ENCODE measurements around the gene BCORL1.

BCORL1 gene

GRCh38 chrX:130051176-130051845 lies 68.9 kb downstream of the BCORL1 start:
- Histone ChIP-seq H3K9me3 (ENCODE audit: control insufficient read depth, low read length) (no peaks in the 10 kb centered on the region), H3K27me3 (replicated peaks; ENCODE audit: control insufficient read depth, insufficient read depth, low read length, poor library complexity, severe bottlenecking) (no peaks in the 10 kb centered on the region), H3K27ac (ENCODE audit: insufficient read depth, low read length, poor library complexity, severe bottlenecking) (no peak overlapping the region), H3K36me3 (ENCODE audit: control insufficient read depth, insufficient read depth, low read length) (peaks cover 29% of the 10 kb centered on the region), H3K4me1 (ENCODE audit: control insufficient read depth, insufficient read depth, low read length, poor library complexity, severe bottlenecking) (no peaks in the 10 kb centered on the region), H3K4me3 (ENCODE audit: insufficient read depth, low read depth, low read length, poor library complexity, severe bottlenecking) (no peak overlapping the region)
- no peak for DNase-seq

DNA sequence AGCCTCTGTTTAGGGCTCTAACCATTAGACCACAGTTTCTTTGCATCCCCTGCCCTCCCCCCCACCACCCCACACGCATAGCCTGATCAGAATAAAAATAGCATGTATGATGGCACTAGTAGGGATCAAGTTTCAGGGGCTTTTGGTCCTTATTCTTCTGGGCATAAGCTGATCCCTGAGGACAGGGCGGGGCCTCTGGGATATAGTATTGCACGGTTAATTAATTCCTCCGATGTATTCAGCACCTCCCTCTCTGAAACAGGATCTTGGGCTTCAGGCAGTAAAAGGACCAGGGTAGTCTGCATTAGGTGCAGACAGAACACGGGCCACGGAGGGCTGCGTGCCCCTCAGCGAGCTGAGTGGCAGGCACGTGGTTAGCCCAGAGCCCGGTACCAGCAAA lies 70.8 kb downstream of the BCORL1 start:
- Histone ChIP-seq H3K4me1 (ENCODE audit: control insufficient read depth, insufficient read depth, low read length, poor library complexity, severe bottlenecking) (no peaks in the 10 kb centered on the region), H3K27me3 (replicated peaks; ENCODE audit: control insufficient read depth, insufficient read depth, low read length, poor library complexity, severe bottlenecking) (no peaks in the 10 kb centered on the region), H3K4me3 (ENCODE audit: insufficient read depth, low read depth, low read length, poor library complexity, severe bottlenecking) (no peak overlapping the region), H3K27ac (ENCODE audit: insufficient read depth, low read length, poor library complexity, severe bottlenecking) (no peak overlapping the region), H3K36me3 (ENCODE audit: control insufficient read depth, insufficient read depth, low read length) (peaks cover 20% of the 10 kb centered on the region), H3K9me3 (ENCODE audit: control insufficient read depth, low read length) (no peaks in the 10 kb centered on the region)
- no peak for DNase-seq

GRCh38 chrX:130055103-130055502 lies 72.7 kb downstream of the BCORL1 start:
- no peaks in the 10 kb centered on the region for H3K27me3 ChIP-seq (replicated peaks; ENCODE audit: control insufficient read depth, insufficient read depth, low read length, poor library complexity, severe bottlenecking)
- H3K4me1 ChIP-seq (ENCODE audit: control insufficient read depth, insufficient read depth, low read length, poor library complexity, severe bottlenecking), result no peaks in the 10 kb centered on the region
- H3K4me3 ChIP-seq (ENCODE audit: insufficient read depth, low read depth, low read length, poor library complexity, severe bottlenecking), result no peak overlapping the region
- H3K36me3 ChIP-seq (ENCODE audit: control insufficient read depth, insufficient read depth, low read length), result peaks cover 20% of the 10 kb centered on the region
- H3K9me3 ChIP-seq (ENCODE audit: control insufficient read depth, low read length), result no peaks in the 10 kb centered on the region
- no peak overlapping the region for H3K27ac ChIP-seq (ENCODE audit: insufficient read depth, low read length, poor library complexity, severe bottlenecking)
- no peak for DNase-seq

DNA sequence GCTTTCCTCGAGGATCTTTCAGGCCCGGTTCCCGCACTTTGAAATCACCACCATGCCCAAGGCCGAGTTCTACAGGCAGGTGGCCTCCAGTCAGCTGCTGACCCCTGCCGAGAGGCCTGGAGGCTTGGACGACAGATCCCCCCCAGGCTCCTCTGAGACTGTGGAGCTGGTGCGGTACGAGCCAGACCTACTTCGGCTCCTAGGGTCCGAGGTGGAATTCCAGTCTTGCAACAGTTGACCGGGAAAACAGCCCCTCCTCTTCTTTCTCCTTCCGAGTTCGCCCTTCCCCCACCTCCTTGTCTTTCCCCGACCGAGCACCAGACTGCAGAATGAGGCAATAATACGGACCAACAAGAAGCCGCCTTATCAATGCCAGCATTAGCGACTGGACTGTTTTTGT lies 73.5 kb downstream of the BCORL1 start:
- H3K27ac ChIP-seq (ENCODE audit: insufficient read depth, low read length, poor library complexity, severe bottlenecking), result no peak overlapping the region
- H3K9me3 ChIP-seq (ENCODE audit: control insufficient read depth, low read length), result no peaks in the 10 kb centered on the region
- peaks cover 20% of the 10 kb centered on the region for H3K36me3 ChIP-seq (ENCODE audit: control insufficient read depth, insufficient read depth, low read length)
- H3K4me1 ChIP-seq (ENCODE audit: control insufficient read depth, insufficient read depth, low read length, poor library complexity, severe bottlenecking), result peaks cover 2% of the 10 kb centered on the region
- H3K27me3 ChIP-seq (replicated peaks; ENCODE audit: control insufficient read depth, insufficient read depth, low read length, poor library complexity, severe bottlenecking), result no peaks in the 10 kb centered on the region
- H3K4me3 ChIP-seq (ENCODE audit: insufficient read depth, low read depth, low read length, poor library complexity, severe bottlenecking), result no peak overlapping the region
- no peak for DNase-seq

DNA sequence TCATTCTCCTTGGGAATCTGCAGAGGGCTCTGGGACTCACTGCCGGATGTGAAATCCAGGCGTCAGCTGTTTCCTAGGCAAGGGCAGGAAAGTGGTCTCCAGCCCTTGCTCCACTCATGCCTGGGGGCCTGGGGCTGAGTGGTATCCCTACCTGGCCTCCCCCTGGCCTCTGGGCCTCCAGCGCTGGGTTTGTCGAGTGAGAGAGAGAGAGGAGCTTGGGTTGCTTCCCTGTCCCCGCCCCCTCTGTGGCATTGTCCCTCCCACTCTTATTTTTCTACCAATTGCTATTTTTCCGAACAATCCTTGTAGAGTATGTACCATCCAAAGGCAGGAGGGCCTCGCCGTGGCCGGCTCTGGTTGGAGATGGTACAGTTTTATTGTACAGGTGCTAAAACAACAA lies 74.8 kb downstream of the BCORL1 start:
- no peak overlapping the region for H3K4me3 ChIP-seq (ENCODE audit: insufficient read depth, low read depth, low read length, poor library complexity, severe bottlenecking)
- H3K27me3 ChIP-seq (replicated peaks; ENCODE audit: control insufficient read depth, insufficient read depth, low read length, poor library complexity, severe bottlenecking), result no peaks in the 10 kb centered on the region
- no peaks in the 10 kb centered on the region for H3K9me3 ChIP-seq (ENCODE audit: control insufficient read depth, low read length)
- H3K4me1 ChIP-seq (ENCODE audit: control insufficient read depth, insufficient read depth, low read length, poor library complexity, severe bottlenecking), result peaks cover 4% of the 10 kb centered on the region
- no peak for DNase-seq
- peaks cover 9% of the 10 kb centered on the region for H3K36me3 ChIP-seq (ENCODE audit: control insufficient read depth, insufficient read depth, low read length)
- no peak overlapping the region for H3K27ac ChIP-seq (ENCODE audit: insufficient read depth, low read length, poor library complexity, severe bottlenecking)

DNA sequence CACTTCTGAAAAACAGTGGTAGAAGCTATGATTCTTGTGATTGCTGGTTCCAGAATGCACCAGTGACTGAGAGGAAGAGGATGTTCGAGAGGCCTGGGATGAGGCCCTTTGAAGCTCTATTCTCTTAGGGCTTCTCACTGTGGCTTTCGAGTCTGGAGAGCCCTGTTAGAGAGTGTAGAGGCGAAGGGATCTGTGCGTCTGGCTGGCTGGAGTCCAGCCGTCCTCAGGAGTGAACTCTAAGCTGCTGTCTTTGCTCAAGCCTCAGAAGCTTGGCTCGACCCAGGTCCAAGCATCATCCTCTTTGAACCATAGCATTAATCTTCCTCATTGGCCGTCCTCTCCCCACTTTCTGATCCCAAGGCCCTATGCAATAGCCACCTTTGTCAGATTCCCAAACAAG lies 76.2 kb downstream of the BCORL1 start:
- Histone ChIP-seq H3K27me3 (replicated peaks; ENCODE audit: control insufficient read depth, insufficient read depth, low read length, poor library complexity, severe bottlenecking) (no peaks in the 10 kb centered on the region), H3K4me3 (ENCODE audit: insufficient read depth, low read depth, low read length, poor library complexity, severe bottlenecking) (no peak overlapping the region), H3K4me1 (ENCODE audit: control insufficient read depth, insufficient read depth, low read length, poor library complexity, severe bottlenecking) (peaks cover 4% of the 10 kb centered on the region), H3K9me3 (ENCODE audit: control insufficient read depth, low read length) (no peaks in the 10 kb centered on the region), H3K36me3 (ENCODE audit: control insufficient read depth, insufficient read depth, low read length) (peaks cover 4% of the 10 kb centered on the region), H3K27ac (ENCODE audit: insufficient read depth, low read length, poor library complexity, severe bottlenecking) (no peak overlapping the region)
- no peak for DNase-seq

GRCh38 chrX:130060122-130061069 lies 78.0 kb downstream of the BCORL1 start:
- peaks cover 7% of the 10 kb centered on the region for H3K36me3 ChIP-seq (ENCODE audit: control insufficient read depth, insufficient read depth, low read length)
- peak overlapping the region; percentile 25 for H3K27ac ChIP-seq (ENCODE audit: insufficient read depth, low read length, poor library complexity, severe bottlenecking)
- H3K4me1 ChIP-seq (ENCODE audit: control insufficient read depth, insufficient read depth, low read length, poor library complexity, severe bottlenecking), result peaks cover 4% of the 10 kb centered on the region
- DNase-seq, result peak; percentile 65 to 72 (median 66)
- peak overlapping the region; percentile 42 for H3K4me3 ChIP-seq (ENCODE audit: insufficient read depth, low read depth, low read length, poor library complexity, severe bottlenecking)
- no peaks in the 10 kb centered on the region for H3K27me3 ChIP-seq (replicated peaks; ENCODE audit: control insufficient read depth, insufficient read depth, low read length, poor library complexity, severe bottlenecking)
- H3K9me3 ChIP-seq (ENCODE audit: control insufficient read depth, low read length), result no peaks in the 10 kb centered on the region

DNA sequence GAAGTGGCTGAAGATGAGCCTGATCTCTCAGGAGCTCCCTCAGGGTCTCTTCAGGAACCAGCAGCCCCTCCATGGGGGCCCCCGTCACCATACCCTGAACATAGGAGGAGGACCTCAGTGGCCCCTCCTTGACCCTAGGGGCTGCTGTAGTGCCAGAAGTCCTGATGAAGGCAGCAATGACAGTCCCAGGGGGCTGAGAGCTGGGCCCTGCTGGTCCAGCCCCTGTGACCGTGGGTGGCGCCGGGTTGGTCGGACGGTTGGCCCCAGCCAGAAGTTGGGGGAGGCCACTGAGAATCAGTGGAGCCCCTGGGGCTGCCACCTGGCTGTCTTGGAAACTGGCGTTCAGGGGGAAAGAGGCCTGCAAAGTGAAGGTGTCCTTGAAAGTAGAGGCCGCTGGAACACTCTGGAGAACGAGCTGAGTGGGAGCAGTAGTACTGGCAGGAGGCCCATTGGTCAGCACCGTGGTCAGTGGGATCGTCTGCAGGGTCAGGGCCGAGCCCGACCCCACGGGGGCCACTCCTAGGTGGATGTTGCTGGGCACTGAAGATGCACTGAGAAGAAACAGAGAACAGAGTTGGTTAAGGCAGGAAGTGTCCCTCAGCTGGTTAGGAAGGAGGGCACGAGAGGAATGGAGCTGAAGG lies 84.7 kb downstream of the BCORL1 start:
- H3K4me1 ChIP-seq (ENCODE audit: control insufficient read depth, insufficient read depth, low read length, poor library complexity, severe bottlenecking), result no peaks in the 10 kb centered on the region
- H3K9me3 ChIP-seq (ENCODE audit: control insufficient read depth, low read length), result no peaks in the 10 kb centered on the region
- no peak overlapping the region for H3K4me3 ChIP-seq (ENCODE audit: insufficient read depth, low read depth, low read length, poor library complexity, severe bottlenecking)
- H3K27me3 ChIP-seq (replicated peaks; ENCODE audit: control insufficient read depth, insufficient read depth, low read length, poor library complexity, severe bottlenecking), result no peaks in the 10 kb centered on the region
- H3K36me3 ChIP-seq (ENCODE audit: control insufficient read depth, insufficient read depth, low read length), result peaks cover 47% of the 10 kb centered on the region
- DNase-seq, result no peak
- H3K27ac ChIP-seq (ENCODE audit: insufficient read depth, low read length, poor library complexity, severe bottlenecking), result no peak overlapping the region

DNA sequence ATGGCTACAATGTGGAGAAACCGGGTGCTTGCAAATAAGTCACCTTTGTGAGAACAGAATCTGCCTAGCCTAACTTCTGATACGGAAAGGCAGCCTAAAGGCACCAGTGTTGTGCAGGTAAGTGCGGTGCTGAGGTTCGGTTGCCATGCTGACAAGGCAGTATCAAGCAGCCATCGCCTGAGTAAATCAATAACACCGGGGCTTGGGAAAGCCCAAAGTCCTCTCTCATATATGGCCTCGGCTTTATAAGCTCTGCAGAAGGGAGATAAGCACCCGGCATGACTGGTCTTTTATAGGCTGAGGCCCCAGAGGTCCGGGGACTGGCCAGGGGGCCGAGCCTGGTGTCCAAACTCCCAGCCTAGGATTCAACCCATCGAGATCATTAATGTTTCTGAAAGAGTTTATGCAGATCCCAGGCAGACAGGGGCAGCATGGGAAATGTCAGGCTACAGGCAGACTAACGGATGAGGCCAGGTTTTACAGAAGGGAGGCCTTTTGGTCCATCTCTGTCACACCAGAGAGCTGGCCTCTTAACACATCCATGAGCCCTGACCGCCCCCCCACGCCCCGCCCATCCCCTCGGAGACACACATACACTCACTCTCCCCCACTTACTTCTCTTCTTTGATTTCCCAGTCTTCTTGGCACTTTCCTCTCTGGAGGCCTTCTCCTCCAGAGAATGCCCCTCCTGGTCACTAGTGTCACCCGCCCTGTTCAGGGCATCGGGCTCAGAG lies 89.3 kb downstream of the BCORL1 start:
- H3K4me3 ChIP-seq (ENCODE audit: insufficient read depth, low read depth, low read length, poor library complexity, severe bottlenecking), result no peak overlapping the region
- H3K27me3 ChIP-seq (replicated peaks; ENCODE audit: control insufficient read depth, insufficient read depth, low read length, poor library complexity, severe bottlenecking), result no peaks in the 10 kb centered on the region
- no peaks in the 10 kb centered on the region for H3K9me3 ChIP-seq (ENCODE audit: control insufficient read depth, low read length)
- H3K4me1 ChIP-seq (ENCODE audit: control insufficient read depth, insufficient read depth, low read length, poor library complexity, severe bottlenecking), result no peaks in the 10 kb centered on the region
- H3K36me3 ChIP-seq (ENCODE audit: control insufficient read depth, insufficient read depth, low read length), result peaks cover 52% of the 10 kb centered on the region
- no peak overlapping the region for H3K27ac ChIP-seq (ENCODE audit: insufficient read depth, low read length, poor library complexity, severe bottlenecking)
- DNase-seq, result no peak
